IPS-15b (cell line): ENCODE results near the gene GORASP1.

Source experiments
- H3K27me3 ChIP-seq: one replicate; pipeline ENCODE4 v1.6.1; 2013; ENCODE audit warnings: low read length; ENCODE audit not compliant: control insufficient read depth, insufficient read depth
- H3K36me3 ChIP-seq: one replicate; pipeline ENCODE4 v1.6.1; 2013; ENCODE audit warnings: low read length; ENCODE audit not compliant: control insufficient read depth, insufficient read depth
- H3K4me1 ChIP-seq: one replicate; pipeline ENCODE4 v1.6.1; 2013; ENCODE audit warnings: mild to moderate bottlenecking, low read length; ENCODE audit not compliant: control insufficient read depth, insufficient read depth
- H3K4me3 ChIP-seq: one replicate; pipeline ENCODE4 v1.5.1; 2013; ENCODE audit warnings: low read depth, low read length
- H3K9ac ChIP-seq: one replicate; pipeline ENCODE4 v1.6.1; 2013; ENCODE audit warnings: low read depth, mild to moderate bottlenecking, low read length
- H3K9me3 ChIP-seq: one replicate; pipeline ENCODE4 v1.6.1; 2013; ENCODE audit warnings: mild to moderate bottlenecking, low read length; ENCODE audit not compliant: control insufficient read depth, insufficient read depth

Gene GORASP1

GRCh38 chr3:39146611-39147591, 39.5 kb upstream of the GORASP1 start:
- no peaks in the 10 kb centered on the region for H3K9me3 ChIP-seq
- no peaks in the 10 kb centered on the region for H3K27me3 ChIP-seq
- H3K4me3 ChIP-seq: no peak overlapping the region
- H3K9ac ChIP-seq: peak overlapping the region; percentile 56
- H3K4me1 ChIP-seq: peaks cover 44% of the 10 kb centered on the region
- H3K36me3 ChIP-seq: peaks cover 38% of the 10 kb centered on the region

GRCh38 chr3:39146083-39146501, 38.7 kb upstream of the GORASP1 start:
- Histone ChIP-seq H3K9ac (no peak overlapping the region), H3K36me3 (peaks cover 41% of the 10 kb centered on the region), H3K27me3 (no peaks in the 10 kb centered on the region), H3K9me3 (no peaks in the 10 kb centered on the region), H3K4me1 (peaks cover 36% of the 10 kb centered on the region), H3K4me3 (no peak overlapping the region)

GRCh38 chr3:39144748-39145380, 37.4 kb upstream of the GORASP1 start:
- no peaks in the 10 kb centered on the region for H3K9me3 ChIP-seq
- H3K27me3 ChIP-seq: no peaks in the 10 kb centered on the region
- H3K4me3 ChIP-seq: no peak overlapping the region
- H3K9ac ChIP-seq: no peak overlapping the region
- peaks cover 24% of the 10 kb centered on the region for H3K4me1 ChIP-seq
- H3K36me3 ChIP-seq: peaks cover 41% of the 10 kb centered on the region

- H3K9ac ChIP-seq: no peak overlapping the region
- H3K9me3 ChIP-seq: no peaks in the 10 kb centered on the region
- no peaks in the 10 kb centered on the region for H3K27me3 ChIP-seq
- no peak overlapping the region for H3K4me3 ChIP-seq
- peaks cover 41% of the 10 kb centered on the region for H3K36me3 ChIP-seq
- peaks cover 18% of the 10 kb centered on the region for H3K4me1 ChIP-seq
These were observed 36.8 kb upstream of the GORASP1 start for GRCh38 chr3:39144095-39144747.

- Histone ChIP-seq H3K4me3 (no peak overlapping the region), H3K4me1 (peaks cover 10% of the 10 kb centered on the region), H3K36me3 (peaks cover 41% of the 10 kb centered on the region), H3K9ac (no peak overlapping the region), H3K9me3 (no peaks in the 10 kb centered on the region), H3K27me3 (no peaks in the 10 kb centered on the region)
These were observed 35.8 kb upstream of the GORASP1 start for GRCh38 chr3:39143051-39143885.

- peaks cover 4% of the 10 kb centered on the region for H3K4me1 ChIP-seq
- H3K9me3 ChIP-seq: no peaks in the 10 kb centered on the region
- H3K4me3 ChIP-seq: no peak overlapping the region
- H3K27me3 ChIP-seq: no peaks in the 10 kb centered on the region
- H3K36me3 ChIP-seq: peaks cover 40% of the 10 kb centered on the region
- no peak overlapping the region for H3K9ac ChIP-seq
These were observed 34.6 kb upstream of the GORASP1 start for GRCh38 chr3:39142067-39142466.

GRCh38 chr3:39141171-39141995, 34.0 kb upstream of the GORASP1 start:
- Histone ChIP-seq H3K9ac (no peak overlapping the region), H3K4me1 (no peaks in the 10 kb centered on the region), H3K27me3 (no peaks in the 10 kb centered on the region), H3K9me3 (no peaks in the 10 kb centered on the region), H3K36me3 (peaks cover 34% of the 10 kb centered on the region), H3K4me3 (no peak overlapping the region)

- H3K9ac ChIP-seq: no peak overlapping the region
- no peaks in the 10 kb centered on the region for H3K9me3 ChIP-seq
- peaks cover 32% of the 10 kb centered on the region for H3K36me3 ChIP-seq
- no peaks in the 10 kb centered on the region for H3K27me3 ChIP-seq
- no peaks in the 10 kb centered on the region for H3K4me1 ChIP-seq
- no peak overlapping the region for H3K4me3 ChIP-seq
These were observed 33.0 kb upstream of the GORASP1 start for GRCh38 chr3:39140341-39140971.

- peaks cover 24% of the 10 kb centered on the region for H3K36me3 ChIP-seq
- H3K4me1 ChIP-seq: no peaks in the 10 kb centered on the region
- no peak overlapping the region for H3K4me3 ChIP-seq
- H3K9me3 ChIP-seq: no peaks in the 10 kb centered on the region
- no peak overlapping the region for H3K9ac ChIP-seq
- no peaks in the 10 kb centered on the region for H3K27me3 ChIP-seq
These were observed 32.0 kb upstream of the GORASP1 start for GRCh38 chr3:39139442-39139841.

- H3K36me3 ChIP-seq: peaks cover 20% of the 10 kb centered on the region
- H3K9me3 ChIP-seq: no peaks in the 10 kb centered on the region
- H3K4me3 ChIP-seq: no peak overlapping the region
- H3K9ac ChIP-seq: no peak overlapping the region
- no peaks in the 10 kb centered on the region for H3K27me3 ChIP-seq
- no peaks in the 10 kb centered on the region for H3K4me1 ChIP-seq
These were observed 31.5 kb upstream of the GORASP1 start for GRCh38 chr3:39138804-39139415.
